ENCODE measurements around the gene MORN1. TPM values are rescaled to one million over a fixed set of nuclear protein-coding genes. Genes with fewer than 3 reads are reported as not detected.
A peak's percentile ranks its signal among the peaks of the same experiment; 100 is the strongest.

Gene MORN1
- total RNA-seq, 1 donor from 2014 or later = 24.4 TPM

- H3K4me3 Mint-ChIP-seq = no peak overlapping the region
- peaks cover 21% of the 10 kb centered on the region for H3K27me3 Mint-ChIP-seq (ENCODE audit: low read depth)
- no peak for TF ChIP-seq CTCF (conservative IDR thresholded peaks at IDR 0.05)
- peaks cover 3% of the 10 kb centered on the region for H3K36me3 Mint-ChIP-seq (ENCODE audit: low read depth)
- H3K4me1 Mint-ChIP-seq = peaks cover 6% of the 10 kb centered on the region
- no peaks in the 10 kb centered on the region for H3K9me3 Mint-ChIP-seq
- no peak overlapping the region for H3K27ac Mint-ChIP-seq (ENCODE audit: unreplicated experiment)
- no peak for DNase-seq (ENCODE audit: low read depth, low spot score)
Measured at GRCh38 chr1:2324553-2325366, 66.6 kb downstream of the MORN1 start.

- no peaks in the 10 kb centered on the region for H3K9me3 Mint-ChIP-seq
- peaks cover 6% of the 10 kb centered on the region for H3K4me1 Mint-ChIP-seq
- H3K27ac Mint-ChIP-seq (ENCODE audit: unreplicated experiment) = no peak overlapping the region
- DNase-seq (ENCODE audit: low read depth, low spot score) = no peak
- H3K27me3 Mint-ChIP-seq (ENCODE audit: low read depth) = peaks cover 21% of the 10 kb centered on the region
- no peak for TF ChIP-seq CTCF (conservative IDR thresholded peaks at IDR 0.05)
- no peak overlapping the region for H3K4me3 Mint-ChIP-seq
- H3K36me3 Mint-ChIP-seq (ENCODE audit: low read depth) = peaks cover 3% of the 10 kb centered on the region
Measured at GRCh38 chr1:2323451-2323974, 67.8 kb downstream of the MORN1 start.

GRCh38 chr1:2322581-2323211, 68.7 kb downstream of the MORN1 start:
- Mint-ChIP-seq H3K27me3 (ENCODE audit: low read depth) (peaks cover 21% of the 10 kb centered on the region), H3K36me3 (ENCODE audit: low read depth) (peaks cover 3% of the 10 kb centered on the region), H3K27ac (ENCODE audit: unreplicated experiment) (no peak overlapping the region), H3K9me3 (no peaks in the 10 kb centered on the region), H3K4me3 (no peak overlapping the region), H3K4me1 (peaks cover 6% of the 10 kb centered on the region)
- TF ChIP-seq CTCF (conservative IDR thresholded peaks at IDR 0.05) = no peak
- DNase-seq (ENCODE audit: low read depth, low spot score) = no peak

- peaks cover 1% of the 10 kb centered on the region for H3K36me3 Mint-ChIP-seq (ENCODE audit: low read depth)
- H3K27me3 Mint-ChIP-seq (ENCODE audit: low read depth) = peaks cover 18% of the 10 kb centered on the region
- no peak overlapping the region for H3K27ac Mint-ChIP-seq (ENCODE audit: unreplicated experiment)
- H3K9me3 Mint-ChIP-seq = no peaks in the 10 kb centered on the region
- DNase-seq (ENCODE audit: low read depth, low spot score) = peak; percentile 48
- H3K4me3 Mint-ChIP-seq = no peak overlapping the region
- peaks cover 4% of the 10 kb centered on the region for H3K4me1 Mint-ChIP-seq
- TF ChIP-seq CTCF (conservative IDR thresholded peaks at IDR 0.05) = no peak
Measured at GRCh38 chr1:2322065-2322571, 69.2 kb downstream of the MORN1 start.

GRCh38 chr1:2320760-2321667, 70.3 kb downstream of the MORN1 start:
- Mint-ChIP-seq H3K36me3 (ENCODE audit: low read depth) (no peaks in the 10 kb centered on the region), H3K4me3 (peak overlapping the region; percentile 19), H3K27ac (ENCODE audit: unreplicated experiment) (no peak overlapping the region), H3K4me1 (peaks cover 5% of the 10 kb centered on the region), H3K9me3 (no peaks in the 10 kb centered on the region), H3K27me3 (ENCODE audit: low read depth) (peaks cover 14% of the 10 kb centered on the region)
- no peak for TF ChIP-seq CTCF (conservative IDR thresholded peaks at IDR 0.05)
- no peak for DNase-seq (ENCODE audit: low read depth, low spot score)
